Cardiac muscle cell (in vitro differentiated cells and primary cell): ENCODE measurements around the gene NR1H2. TPM values are rescaled to one million over a fixed set of nuclear protein-coding genes. Genes with fewer than 3 reads are reported as not detected.
A peak's percentile ranks its signal among the peaks of the same experiment; 100 is the strongest.

Experiments used
- DNase-seq, 2 donors: peaks; one replicate each; pipeline versions ENCODE4 v3.0.0 to v3.0.0-alpha.2; 2010 to 2017; ENCODE audit warnings: low read depth in 1 of 2, low spot score in 1 of 2
- H3K27ac ChIP-seq: fragments of 200-600 bp; sonication (generic); 2 replicates; pipeline ENCODE4 v1.5.1; 2016
- H3K27me3 ChIP-seq: fragments of 200-600 bp; sonication (generic); 2 replicates; pipeline ENCODE4 v1.6.0; 2016; ENCODE audit warnings: control low read depth
- H3K36me3 ChIP-seq: fragments of 200-600 bp; sonication (generic); 2 replicates; pipeline ENCODE4 v1.5.1; 2016; ENCODE audit warnings: control low read depth
- H3K4me1 ChIP-seq: fragments of 200-600 bp; sonication (generic); 2 replicates; pipeline ENCODE4 v1.8.1; 2017; ENCODE audit warnings: low read depth, mild to moderate bottlenecking, mixed run types
- H3K4me3 ChIP-seq: fragments of 200-600 bp; sonication (generic); 2 replicates; pipeline ENCODE4 v1.5.1; 2016; ENCODE audit warnings: mild to moderate bottlenecking
- H3K9me3 ChIP-seq: fragments of 200-600 bp; sonication (generic); 2 replicates; pipeline ENCODE4 v1.5.1; 2017; ENCODE audit warnings: low read depth, mild to moderate bottlenecking, control low read depth
- polyA plus RNA-seq: library from polyadenylated mRNA; unstranded; fragments of >200 nt; fragmentation: Nextera tagmentation; extraction: Ambion mirVana; gene quantifications from 2 replicates; pipeline ENCODE4 v1.2.1, GENCODE V29; 2016
- total RNA-seq: library from RNA; depleted of rRNA; stranded (reverse); fragments of >200 nt; gene quantifications from 2 replicates; pipeline ENCODE4 v1.2.3, GENCODE V29; 2016
- TF ChIP-seq, protein P1 (sequence below): IDR thresholded peaks from 2 replicates; pipeline ENCODE4 v1.5.1; 2012; ENCODE audit warnings: low read depth, mild to moderate bottlenecking, low read length

NR1H2 gene
- total RNA-seq (58.4 and 60.1 TPM in 2 replicates), polyA plus RNA-seq (58.3 and 62.0 TPM in 2 replicates)

DNA sequence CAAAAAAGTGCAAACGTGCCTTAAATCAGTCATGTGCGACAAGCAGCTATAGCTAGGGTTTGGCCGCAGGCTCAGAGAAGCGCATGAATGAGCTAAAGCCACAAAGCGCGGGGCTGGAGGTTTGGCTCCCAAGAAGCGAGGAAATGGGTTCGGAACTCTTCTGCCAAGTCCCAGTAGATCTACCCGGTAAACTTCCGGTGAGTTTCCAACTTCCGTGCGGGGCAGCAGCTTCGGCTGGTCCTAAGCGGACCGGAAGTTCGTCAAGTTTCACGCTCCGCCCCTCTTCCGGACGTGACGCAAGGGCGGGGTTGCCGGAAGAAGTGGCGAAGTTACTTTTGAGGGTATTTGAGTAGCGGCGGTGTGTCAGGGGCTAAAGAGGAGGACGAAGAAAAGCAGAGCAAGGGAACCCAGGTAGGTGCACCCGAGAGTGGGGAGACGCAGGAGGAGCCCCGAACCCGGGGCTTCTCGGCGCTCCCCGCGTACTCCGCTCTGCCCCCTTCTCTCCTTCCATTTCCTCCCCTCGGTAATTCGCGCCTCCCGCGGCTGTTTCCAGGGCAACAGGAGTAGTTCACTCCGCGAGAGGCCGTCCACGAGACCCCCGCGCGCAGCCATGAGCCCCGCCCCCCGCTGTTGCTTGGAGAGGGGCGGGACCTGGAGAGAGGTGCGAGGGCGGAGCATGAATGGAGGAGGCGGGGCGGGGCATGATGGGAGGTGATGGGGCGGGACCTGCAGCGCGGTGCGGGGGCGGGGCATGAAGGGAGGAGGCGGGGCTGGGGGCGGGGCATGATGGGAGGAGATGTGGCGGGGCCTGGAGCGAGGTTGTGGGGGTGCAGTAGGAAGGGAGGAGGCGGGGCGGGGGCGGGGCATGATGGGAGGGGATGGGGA lies at the start of gene NR1H2:
TSS of gene NR1H2 (plus strand) at position 292 of the 885 bp plus-strand sequence. CDS start 1,149 bp downstream, outside the sequence.
- no peaks in the 10 kb centered on the region for H3K9me3 ChIP-seq
- peak within 1 kb of the TSS; percentile 93 for H3K4me3 ChIP-seq
- no peaks in the 10 kb centered on the region for H3K27me3 ChIP-seq
- peak; percentile 97 to 99 for DNase-seq
- H3K4me1 ChIP-seq, result peaks cover 13% of the 10 kb centered on the region
- TF ChIP-seq, protein P1, sequence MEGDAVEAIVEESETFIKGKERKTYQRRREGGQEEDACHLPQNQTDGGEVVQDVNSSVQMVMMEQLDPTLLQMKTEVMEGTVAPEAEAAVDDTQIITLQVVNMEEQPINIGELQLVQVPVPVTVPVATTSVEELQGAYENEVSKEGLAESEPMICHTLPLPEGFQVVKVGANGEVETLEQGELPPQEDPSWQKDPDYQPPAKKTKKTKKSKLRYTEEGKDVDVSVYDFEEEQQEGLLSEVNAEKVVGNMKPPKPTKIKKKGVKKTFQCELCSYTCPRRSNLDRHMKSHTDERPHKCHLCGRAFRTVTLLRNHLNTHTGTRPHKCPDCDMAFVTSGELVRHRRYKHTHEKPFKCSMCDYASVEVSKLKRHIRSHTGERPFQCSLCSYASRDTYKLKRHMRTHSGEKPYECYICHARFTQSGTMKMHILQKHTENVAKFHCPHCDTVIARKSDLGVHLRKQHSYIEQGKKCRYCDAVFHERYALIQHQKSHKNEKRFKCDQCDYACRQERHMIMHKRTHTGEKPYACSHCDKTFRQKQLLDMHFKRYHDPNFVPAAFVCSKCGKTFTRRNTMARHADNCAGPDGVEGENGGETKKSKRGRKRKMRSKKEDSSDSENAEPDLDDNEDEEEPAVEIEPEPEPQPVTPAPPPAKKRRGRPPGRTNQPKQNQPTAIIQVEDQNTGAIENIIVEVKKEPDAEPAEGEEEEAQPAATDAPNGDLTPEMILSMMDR, result no peak
- peak within 1 kb of the TSS; percentile 98 for H3K27ac ChIP-seq
- peaks cover 6% of the 10 kb centered on the region for H3K36me3 ChIP-seq

DNA sequence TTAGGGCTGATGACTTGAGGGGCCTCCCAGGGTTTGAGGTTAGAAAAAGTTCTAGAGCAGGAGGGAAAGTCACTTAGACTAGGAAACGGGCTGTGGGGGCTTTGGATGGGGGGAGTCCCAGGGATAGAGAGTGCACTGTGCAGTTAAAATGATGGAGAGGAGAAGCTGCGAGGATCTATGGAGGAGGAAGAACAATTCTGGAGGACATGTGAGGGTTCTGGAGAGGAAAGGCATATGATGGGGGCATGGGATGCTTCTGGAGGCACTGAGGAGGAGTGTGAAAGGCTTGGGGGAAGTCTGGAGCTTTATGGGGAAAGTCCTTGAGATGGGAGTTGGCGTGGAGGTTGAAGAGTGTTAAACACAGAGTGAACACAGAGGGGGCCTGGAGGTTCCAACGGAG lies 49.2 kb upstream of the NR1H2 start:
- Histone ChIP-seq H3K9me3 (no peaks in the 10 kb centered on the region), H3K4me3 (no peak overlapping the region), H3K36me3 (peaks cover 9% of the 10 kb centered on the region), H3K27me3 (no peaks in the 10 kb centered on the region), H3K4me1 (peaks cover 30% of the 10 kb centered on the region), H3K27ac (no peak overlapping the region)
- no peak for DNase-seq
- TF ChIP-seq, protein P1, result no peak

DNA sequence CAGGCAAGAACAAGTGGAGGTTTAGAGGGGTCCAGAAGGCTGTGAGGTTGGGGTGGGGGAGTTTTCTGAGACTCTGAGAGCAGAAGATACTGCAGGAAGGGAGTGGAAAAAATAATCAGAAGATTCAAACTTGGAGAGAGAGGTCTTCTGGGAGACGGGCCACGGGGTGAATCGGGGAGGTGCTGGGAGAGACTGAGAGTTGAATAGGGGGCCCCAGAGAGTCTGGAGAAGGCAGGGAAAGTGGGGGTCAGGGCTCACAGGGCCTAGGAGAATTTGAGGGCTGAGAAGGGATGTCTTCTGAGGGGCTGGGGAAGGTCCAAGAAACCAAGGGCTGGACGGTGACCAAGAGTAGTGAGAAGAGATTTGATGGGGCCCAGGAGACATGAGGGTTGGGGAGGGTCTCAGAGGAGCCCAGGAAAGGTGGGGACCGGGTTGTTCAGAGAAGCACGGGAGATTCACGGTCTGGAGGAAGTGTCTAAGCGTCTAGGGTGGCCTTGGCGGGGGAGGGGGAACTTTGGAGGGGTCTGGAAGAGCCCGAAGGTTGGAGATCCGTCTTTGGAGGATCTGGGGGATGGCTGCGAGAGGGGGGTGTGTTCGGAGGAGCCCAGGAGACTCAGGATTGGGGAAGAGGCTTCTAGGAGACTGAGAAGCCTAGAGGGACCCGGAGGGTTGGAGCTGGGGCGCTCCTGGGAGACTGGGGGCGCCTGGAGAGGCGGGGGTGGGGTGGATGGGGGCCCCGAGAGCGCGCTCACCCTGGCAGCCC lies 48.6 kb upstream of the NR1H2 start:
- TF ChIP-seq, protein P1, result no peak
- DNase-seq, result no peak
- Histone ChIP-seq H3K27ac (no peak overlapping the region), H3K4me3 (no peak overlapping the region), H3K27me3 (no peaks in the 10 kb centered on the region), H3K4me1 (peaks cover 33% of the 10 kb centered on the region), H3K36me3 (peaks cover 9% of the 10 kb centered on the region), H3K9me3 (no peaks in the 10 kb centered on the region)

DNA sequence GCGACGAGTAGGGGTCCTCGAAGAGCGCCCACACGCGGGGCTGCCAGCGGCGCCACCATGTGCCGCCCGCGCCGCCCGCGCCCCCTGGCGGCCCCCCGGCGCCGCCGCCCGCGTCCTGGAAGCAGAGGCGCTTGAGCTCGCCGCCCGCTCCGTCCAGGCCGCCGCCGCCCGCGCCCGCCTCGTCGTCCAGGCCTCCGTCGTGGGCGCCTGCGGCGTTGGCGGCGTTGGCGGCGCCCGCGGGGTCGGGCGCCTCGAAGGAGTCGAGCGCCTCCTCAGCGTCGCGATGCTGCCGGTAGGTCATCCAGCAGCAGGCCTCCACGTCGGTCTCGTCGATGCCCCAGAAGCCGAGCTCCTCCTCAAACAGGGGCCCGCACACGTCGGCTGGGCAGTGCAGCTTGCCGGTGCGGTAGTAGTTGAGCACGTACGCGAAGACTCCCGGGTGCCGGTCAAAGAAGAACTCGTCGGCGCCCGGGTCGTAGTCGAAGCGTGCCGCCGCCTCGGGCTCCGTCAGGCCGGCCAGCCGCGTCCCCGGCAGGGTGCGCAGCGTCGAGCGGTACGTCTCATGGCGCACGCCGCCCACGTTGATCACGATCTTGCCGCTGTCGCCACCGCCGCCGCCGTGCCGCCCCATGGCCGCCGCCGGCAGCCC lies 47.9 kb upstream of the NR1H2 start:
- H3K4me3 ChIP-seq, result peak overlapping the region; percentile 36
- no peaks in the 10 kb centered on the region for H3K27me3 ChIP-seq
- H3K27ac ChIP-seq, result no peak overlapping the region
- H3K9me3 ChIP-seq, result no peaks in the 10 kb centered on the region
- peaks cover 33% of the 10 kb centered on the region for H3K4me1 ChIP-seq
- H3K36me3 ChIP-seq, result peaks cover 2% of the 10 kb centered on the region
- TF ChIP-seq, protein P1, result no peak
- peak in 1 of 2 donors; percentile 48 for DNase-seq

DNA sequence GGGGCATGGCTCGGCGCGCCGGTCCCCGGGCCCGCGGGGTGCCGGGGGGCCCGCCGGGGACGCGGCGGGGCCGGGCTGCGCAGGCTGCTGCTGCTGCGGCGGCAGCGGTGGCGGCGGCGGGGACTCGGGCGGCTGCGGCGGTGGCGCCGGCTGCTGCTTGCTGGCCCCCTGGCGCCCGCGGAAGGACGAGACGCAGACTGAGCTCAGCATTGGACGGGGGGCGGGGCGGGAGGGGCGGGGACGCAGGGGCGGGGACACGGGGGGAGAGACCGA lies 47.4 kb upstream of the NR1H2 start:
- TF ChIP-seq, protein P1, result no peak
- H3K4me3 ChIP-seq, result no peak overlapping the region
- peaks cover 33% of the 10 kb centered on the region for H3K4me1 ChIP-seq
- no peak for DNase-seq
- no peaks in the 10 kb centered on the region for H3K36me3 ChIP-seq
- no peaks in the 10 kb centered on the region for H3K9me3 ChIP-seq
- no peaks in the 10 kb centered on the region for H3K27me3 ChIP-seq
- H3K27ac ChIP-seq, result no peak overlapping the region
